ENCODE measurements around the gene SLC31A1. TPM values are rescaled to one million over a fixed set of nuclear protein-coding genes. Genes with fewer than 3 reads are reported as not detected.

The SLC31A1 gene
- total and polyA plus RNA-seq, 2 of the 13 experiments (the other 11 are each of a cell fraction or from before 2014, with no cell fraction given) = 62.9 to 70.0 TPM

DNA sequence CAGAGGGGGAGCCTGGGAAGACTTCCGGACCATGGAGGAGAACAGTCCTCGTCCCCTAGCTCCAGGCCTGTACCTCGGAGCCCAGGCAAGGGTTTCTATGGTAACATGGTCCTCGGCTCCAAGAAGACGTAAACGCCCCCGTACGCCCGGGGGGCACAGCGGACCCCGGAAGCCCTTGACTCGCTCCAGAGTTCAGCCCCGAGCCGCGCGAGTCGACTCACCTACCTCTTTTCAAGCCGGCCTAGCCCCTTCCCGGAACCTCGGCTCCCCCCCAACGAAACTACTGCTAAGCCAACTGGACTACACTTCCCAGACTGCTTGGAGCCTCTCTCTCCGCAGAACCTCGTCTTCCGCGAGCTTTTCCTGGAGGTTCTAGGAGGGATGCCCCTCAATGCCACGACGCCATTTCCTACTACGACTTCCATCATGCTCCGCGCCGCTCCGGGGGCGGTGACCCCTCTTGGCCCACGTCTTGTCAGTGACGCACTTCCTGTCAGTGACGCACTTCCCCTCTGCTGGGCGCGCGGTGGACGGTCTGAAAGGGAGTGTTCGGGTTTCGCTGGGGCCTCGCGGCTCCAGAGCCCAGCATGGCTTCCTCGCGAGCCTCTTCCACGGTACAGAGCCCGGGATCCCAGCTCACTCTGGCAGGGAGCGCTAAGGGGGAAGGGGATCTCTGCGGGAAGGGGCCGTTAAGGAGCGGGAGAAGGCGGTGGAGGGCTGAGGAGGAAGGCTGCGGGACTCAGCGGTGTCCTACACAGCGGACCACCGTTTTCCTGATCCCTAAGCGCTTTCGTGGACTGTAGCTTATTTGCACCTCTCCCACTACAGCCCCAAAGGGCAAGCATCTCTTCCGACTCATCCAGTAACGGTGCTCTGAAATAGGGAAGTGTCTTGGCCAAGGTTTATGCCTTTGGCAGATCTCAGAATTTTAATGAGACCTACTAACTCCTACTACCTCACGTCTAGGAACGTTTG lies 54.1 kb downstream of the SLC31A1 start, which contains the start of the genes CDC26 and PRPF4 (continued):
- TF ChIP-seq, protein P1, sequence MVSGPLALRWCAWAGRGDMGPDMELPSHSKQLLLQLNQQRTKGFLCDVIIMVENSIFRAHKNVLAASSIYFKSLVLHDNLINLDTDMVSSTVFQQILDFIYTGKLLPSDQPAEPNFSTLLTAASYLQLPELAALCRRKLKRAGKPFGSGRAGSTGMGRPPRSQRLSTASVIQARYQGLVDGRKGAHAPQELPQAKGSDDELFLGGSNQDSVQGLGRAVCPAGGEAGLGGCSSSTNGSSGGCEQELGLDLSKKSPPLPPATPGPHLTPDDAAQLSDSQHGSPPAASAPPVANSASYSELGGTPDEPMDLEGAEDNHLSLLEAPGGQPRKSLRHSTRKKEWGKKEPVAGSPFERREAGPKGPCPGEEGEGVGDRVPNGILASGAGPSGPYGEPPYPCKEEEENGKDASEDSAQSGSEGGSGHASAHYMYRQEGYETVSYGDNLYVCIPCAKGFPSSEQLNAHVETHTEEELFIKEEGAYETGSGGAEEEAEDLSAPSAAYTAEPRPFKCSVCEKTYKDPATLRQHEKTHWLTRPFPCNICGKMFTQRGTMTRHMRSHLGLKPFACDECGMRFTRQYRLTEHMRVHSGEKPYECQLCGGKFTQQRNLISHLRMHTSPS (CRISPR knock-in tag; IDR thresholded peaks at IDR 0.05; ENCODE audit: low read depth) = no peak
- TF ChIP-seq NR2C2 (CRISPR knock-in tag; IDR thresholded peaks at IDR 0.05; ENCODE audit: borderline replicate concordance) (peak; percentile 99), FOXJ3 (CRISPR knock-in tag; IDR thresholded peaks at IDR 0.05; ENCODE audit: borderline replicate concordance) (no peak; the same call in 1 of the 2 replicates), KLF13 (CRISPR knock-in tag; IDR thresholded peaks at IDR 0.05) (no peak; the same call in 1 of the 2 replicates), RBM39 (IDR thresholded peaks at IDR 0.05; ENCODE audit: low read depth, low read length, poor library complexity, severe bottlenecking) (peak; percentile 60), TAF1 (CRISPR knock-in tag; IDR thresholded peaks at IDR 0.05) (peak; percentile 81), ZNF713 (CRISPR knock-in tag; IDR thresholded peaks at IDR 0.05) (no peak), ZNF24 (IDR thresholded peaks at IDR 0.05) (no peak), ZNF367 (CRISPR knock-in tag; IDR thresholded peaks at IDR 0.05; ENCODE audit: borderline replicate concordance) (no peak), NFRKB (IDR thresholded peaks at IDR 0.05) (no peak), PHB2 (IDR thresholded peaks at IDR 0.05; ENCODE audit: partially characterized antibody) (no peak), ZNF788 (CRISPR knock-in tag; IDR thresholded peaks at IDR 0.05; ENCODE audit: borderline replicate concordance) (peak; percentile 91; the same call in 1 of the 2 replicates), HDAC1 (CRISPR knock-in tag; IDR thresholded peaks at IDR 0.05) (peak; percentile 94), RXRA (CRISPR knock-in tag; IDR thresholded peaks at IDR 0.05) (peak; percentile 90), GPN1 (CRISPR knock-in tag; IDR thresholded peaks at IDR 0.05; ENCODE audit: borderline replicate concordance) (no peak), RFXANK (CRISPR knock-in tag; IDR thresholded peaks at IDR 0.05) (no peak), NCOA5 (CRISPR knock-in tag; IDR thresholded peaks at IDR 0.05) (no peak), EEA1 (CRISPR knock-in tag; IDR thresholded peaks at IDR 0.05; ENCODE audit: borderline replicate concordance) (peak; percentile 70), CREB1 (IDR thresholded peaks at IDR 0.05) (peak; percentile 98), CREB1 (CRISPR knock-in tag; IDR thresholded peaks at IDR 0.05) (peak; percentile 99), ATAD3A (CRISPR knock-in tag; IDR thresholded peaks at IDR 0.05) (no peak), MED13 (CRISPR knock-in tag; IDR thresholded peaks at IDR 0.05) (no peak), YY1 (IDR thresholded peaks at IDR 0.05; ENCODE audit: insufficient read depth, insufficient replicate concordance, low read depth, low read length) (peak; percentile 86), ZNF678 (CRISPR knock-in tag; IDR thresholded peaks at IDR 0.05) (no peak)
- TF ChIP-seq, protein P2, sequence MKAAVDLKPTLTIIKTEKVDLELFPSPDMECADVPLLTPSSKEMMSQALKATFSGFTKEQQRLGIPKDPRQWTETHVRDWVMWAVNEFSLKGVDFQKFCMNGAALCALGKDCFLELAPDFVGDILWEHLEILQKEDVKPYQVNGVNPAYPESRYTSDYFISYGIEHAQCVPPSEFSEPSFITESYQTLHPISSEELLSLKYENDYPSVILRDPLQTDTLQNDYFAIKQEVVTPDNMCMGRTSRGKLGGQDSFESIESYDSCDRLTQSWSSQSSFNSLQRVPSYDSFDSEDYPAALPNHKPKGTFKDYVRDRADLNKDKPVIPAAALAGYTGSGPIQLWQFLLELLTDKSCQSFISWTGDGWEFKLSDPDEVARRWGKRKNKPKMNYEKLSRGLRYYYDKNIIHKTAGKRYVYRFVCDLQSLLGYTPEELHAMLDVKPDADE (CRISPR knock-in tag; IDR thresholded peaks at IDR 0.05) = no peak

Data from HepG2 (cell line).